Keratinocyte (primary cell): Measurements from ENCODE around the gene SLC25A24.

Experiments used
- EZH2 ChIP-seq: IDR thresholded peaks from one replicate; pipeline ENCODE4 v1.6.1; 2012; ENCODE audit warnings: inconsistent platforms, mild to moderate bottlenecking, low read length, moderate library complexity
- TF ChIP-seq, protein P1 (sequence below), 3 experiments: IDR thresholded peaks in 1 of 3; conservative IDR thresholded peaks in 1 of 3; optimal IDR thresholded peaks in 1 of 3; 2 replicates in 2 of 3; 3 replicates in 1 of 3; pipeline versions ENCODE3 to v1.5.1; 2011; ENCODE audit warnings: low read length in 3 of 3, mild to moderate bottlenecking in 3 of 3, moderate library complexity in 2 of 3, control low read depth in 1 of 3, inconsistent platforms in 1 of 3; ENCODE audit not compliant: insufficient read depth in 2 of 3; ENCODE audit errors: extremely low read depth in 1 of 3

DNA sequence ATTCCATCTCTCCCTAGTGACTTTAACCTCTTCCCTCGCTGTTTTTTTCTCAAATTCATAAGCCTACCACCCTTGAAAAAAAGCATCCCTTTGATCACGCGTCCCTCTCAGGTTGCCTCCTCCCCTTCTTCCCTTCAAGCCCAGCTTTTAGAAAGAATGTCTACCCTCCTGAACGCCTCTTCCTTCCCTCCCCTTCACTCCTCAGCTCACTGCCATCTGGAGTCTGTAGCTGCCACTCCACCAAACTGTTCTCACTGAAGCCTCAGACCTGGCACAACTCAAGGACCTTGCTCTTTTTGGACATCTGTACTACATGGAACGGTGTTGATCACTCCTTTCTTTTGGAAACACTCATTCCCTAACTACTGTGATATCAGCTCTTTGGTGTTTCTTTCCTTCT is 80.6 kb downstream of the SLC25A24 start:
- TF ChIP-seq, protein P1, sequence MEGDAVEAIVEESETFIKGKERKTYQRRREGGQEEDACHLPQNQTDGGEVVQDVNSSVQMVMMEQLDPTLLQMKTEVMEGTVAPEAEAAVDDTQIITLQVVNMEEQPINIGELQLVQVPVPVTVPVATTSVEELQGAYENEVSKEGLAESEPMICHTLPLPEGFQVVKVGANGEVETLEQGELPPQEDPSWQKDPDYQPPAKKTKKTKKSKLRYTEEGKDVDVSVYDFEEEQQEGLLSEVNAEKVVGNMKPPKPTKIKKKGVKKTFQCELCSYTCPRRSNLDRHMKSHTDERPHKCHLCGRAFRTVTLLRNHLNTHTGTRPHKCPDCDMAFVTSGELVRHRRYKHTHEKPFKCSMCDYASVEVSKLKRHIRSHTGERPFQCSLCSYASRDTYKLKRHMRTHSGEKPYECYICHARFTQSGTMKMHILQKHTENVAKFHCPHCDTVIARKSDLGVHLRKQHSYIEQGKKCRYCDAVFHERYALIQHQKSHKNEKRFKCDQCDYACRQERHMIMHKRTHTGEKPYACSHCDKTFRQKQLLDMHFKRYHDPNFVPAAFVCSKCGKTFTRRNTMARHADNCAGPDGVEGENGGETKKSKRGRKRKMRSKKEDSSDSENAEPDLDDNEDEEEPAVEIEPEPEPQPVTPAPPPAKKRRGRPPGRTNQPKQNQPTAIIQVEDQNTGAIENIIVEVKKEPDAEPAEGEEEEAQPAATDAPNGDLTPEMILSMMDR (optimal IDR thresholded peaks at IDR 0.05 in 1 of 3, IDR thresholded peaks at IDR 0.05 in 1 of 3, conservative IDR thresholded peaks at IDR 0.05 in 1 of 3; ENCODE audit: extremely low read depth in 1 of 3, insufficient read depth in 2 of 3, low read length in 3 of 3) = no peak
- no peak for TF ChIP-seq EZH2
